CD4-positive, CD25-positive, alpha-beta regulatory T cell (primary cell): ENCODE measurements around the gene BNIP3. TPM values are rescaled to one million over a fixed set of nuclear protein-coding genes. Genes with fewer than 3 reads are reported as not detected.

Source experiments
- ATAC-seq, 2 donors: fragments of 150-1000 bp; cut with Tn5 transposase; one replicate each; pipeline ENCODE4 v1.10.0; 2021; ENCODE audit warnings: low read depth in 2 of 2, moderate number of reproducible peaks in 2 of 2, moderate library complexity in 1 of 2
- DNase-seq, 3 donors: peaks; one replicate each; pipeline versions ENCODE4 v3.0.0 to v3.0.0-alpha.2; 2012 to 2022; ENCODE audit warnings: mixed read lengths in 1 of 3
- H3K27ac ChIP-seq: one replicate; pipeline ENCODE4 v1.7.0; 2013; ENCODE audit warnings: mild to moderate bottlenecking, low read length; ENCODE audit not compliant: insufficient read depth, poor library complexity, severe bottlenecking
- H3K27me3 ChIP-seq: one replicate; pipeline ENCODE4 v1.7.0; 2013; ENCODE audit warnings: low read length; ENCODE audit not compliant: control insufficient read depth, insufficient read depth
- H3K36me3 ChIP-seq: one replicate; pipeline ENCODE4 v1.7.0; 2013; ENCODE audit warnings: mild to moderate bottlenecking, low read length, moderate library complexity; ENCODE audit not compliant: control insufficient read depth, insufficient read depth
- H3K4me1 ChIP-seq: 2 replicates; pipeline ENCODE4 v1.7.0; 2013; ENCODE audit warnings: mild to moderate bottlenecking, low read length; ENCODE audit not compliant: insufficient read depth, control insufficient read depth, poor library complexity, severe bottlenecking
- H3K4me3 ChIP-seq: one replicate; pipeline ENCODE4 v1.7.0; 2013; ENCODE audit warnings: low read depth, mild to moderate bottlenecking, low read length, moderate library complexity
- H3K9me3 ChIP-seq, 2 experiments: 1 replicate in 1 of 2; 2 replicates in 1 of 2; pipeline ENCODE4 v1.7.0; 2013; ENCODE audit warnings: low read length in 2 of 2, mild to moderate bottlenecking in 1 of 2, moderate library complexity in 1 of 2; ENCODE audit not compliant: control insufficient read depth in 2 of 2
- H3K27ac Mint-ChIP-seq, 3 donors: one replicate each; pipeline ENCODE4 v1.8.0; 2020 to 2022; ENCODE audit warnings: mild to moderate bottlenecking in 3 of 3, mixed read lengths in 3 of 3, moderate library complexity in 2 of 3
- H3K27me3 Mint-ChIP-seq: one replicate; pipeline ENCODE4 v1.8.0; 2022; ENCODE audit warnings: mild to moderate bottlenecking, mixed read lengths
- H3K36me3 Mint-ChIP-seq: one replicate; pipeline ENCODE4 v1.8.0; 2020; ENCODE audit warnings: mixed read lengths
- H3K4me1 Mint-ChIP-seq, 4 donors: one replicate each; pipeline ENCODE4 v1.8.0; 2020 to 2022; ENCODE audit warnings: mixed read lengths in 4 of 4, mild to moderate bottlenecking in 1 of 4
- H3K4me3 Mint-ChIP-seq, 4 donors: one replicate each; pipeline ENCODE4 v1.8.0; 2020 to 2022; ENCODE audit warnings: mild to moderate bottlenecking in 4 of 4, mixed read lengths in 4 of 4, moderate library complexity in 3 of 4
- H3K9me3 Mint-ChIP-seq, 7 donors: one replicate each; pipeline ENCODE4 v1.8.0; 2020 to 2022; ENCODE audit warnings: mixed read lengths in 7 of 7, mild to moderate bottlenecking in 3 of 7, moderate library complexity in 2 of 7
- polyA plus RNA-seq, 4 donors: library from polyadenylated mRNA; unstranded; fragments of 300-500 nt; fragmentation: Illumina TruSeq; gene quantifications; one replicate each; pipeline ENCODE4 v1.2.3, GENCODE V29; 2021
- total RNA-seq: library from RNA; stranded (reverse); gene quantifications from one replicate; pipeline ENCODE4 v1.2.3, GENCODE V29; 2022

Gene BNIP3
- total and polyA plus RNA-seq, 5 donors from 2014 or later, result 20.2 to 35.1 (median 28.4) TPM

DNA sequence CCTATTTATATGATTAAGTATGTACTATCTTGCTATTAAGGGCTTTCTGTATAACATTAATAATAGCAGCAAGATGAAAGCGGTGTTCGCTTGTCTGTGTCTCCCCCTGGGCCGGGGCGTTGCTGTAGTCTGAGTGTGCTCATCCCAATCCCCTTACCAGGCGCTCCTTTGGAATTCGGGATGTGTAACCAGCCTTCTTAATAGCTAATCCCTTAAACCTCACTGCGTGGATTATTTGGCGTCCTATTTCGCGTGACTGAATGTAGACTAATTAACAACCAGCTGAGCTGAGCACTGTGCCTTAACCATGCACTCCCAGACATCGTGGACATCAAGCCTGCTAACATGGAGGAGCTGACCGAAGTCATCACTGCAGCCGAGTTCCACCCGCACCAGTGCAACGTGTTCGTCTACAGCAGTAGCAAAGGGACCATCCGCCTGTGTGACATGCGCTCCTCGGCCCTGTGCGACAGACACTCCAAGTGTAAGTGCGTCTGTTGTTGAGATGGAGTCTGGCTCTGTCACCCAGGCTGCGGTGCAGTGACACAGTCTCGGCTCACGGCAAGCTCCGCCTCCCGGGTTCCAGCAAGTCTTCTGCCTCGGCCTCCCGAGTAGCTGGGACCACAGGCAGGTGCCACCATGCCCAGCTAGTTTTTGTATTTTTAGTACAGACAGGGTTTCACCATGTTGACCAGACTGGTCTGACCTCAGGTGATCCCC is 36.6 kb downstream of the BNIP3 start:
- H3K9me3 ChIP-seq, result no peaks in the 10 kb centered on the region
- H3K27me3 ChIP-seq, result no peaks in the 10 kb centered on the region
- Mint-ChIP-seq H3K36me3 (peaks cover 49% of the 10 kb centered on the region), H3K4me1 (peaks cover 0 to 9% (median 4%) of the 10 kb centered on the region in 4 donors), H3K9me3 (no peaks in the 10 kb centered on the region), H3K4me3 (no peak overlapping the region), H3K27me3 (no peaks in the 10 kb centered on the region), H3K27ac (peak overlapping the region in 1 of 3 donors; percentile 66)
- H3K27ac ChIP-seq, result no peak overlapping the region
- DNase-seq, result no peak
- no peaks in the 10 kb centered on the region for H3K4me1 ChIP-seq
- ATAC-seq, result no peak
- peaks cover 84% of the 10 kb centered on the region for H3K36me3 ChIP-seq
- H3K4me3 ChIP-seq, result no peak overlapping the region

DNA sequence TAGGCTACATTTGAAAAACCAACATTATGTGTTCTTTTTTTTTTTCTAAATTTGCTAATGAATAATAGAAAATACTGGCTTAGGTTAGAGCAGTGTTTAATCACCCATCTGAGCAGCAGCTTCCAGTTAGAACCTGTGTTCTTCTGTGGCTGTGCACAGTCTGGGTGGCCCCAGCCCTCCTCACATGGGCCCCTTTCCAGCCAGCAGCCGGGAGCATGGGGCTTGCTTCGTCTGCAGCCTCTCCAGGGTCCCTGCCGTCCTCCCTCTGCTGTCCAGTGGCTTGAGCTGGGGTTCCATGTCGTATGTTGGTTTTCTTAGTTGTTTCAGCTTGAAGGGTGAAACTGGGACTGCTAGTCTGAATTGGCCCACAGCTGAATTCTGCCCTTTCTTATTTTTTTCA is 37.3 kb downstream of the BNIP3 start:
- H3K27me3 Mint-ChIP-seq, result no peaks in the 10 kb centered on the region
- peaks cover 84% of the 10 kb centered on the region for H3K36me3 ChIP-seq
- H3K4me3 Mint-ChIP-seq, result no peak overlapping the region

DNA sequence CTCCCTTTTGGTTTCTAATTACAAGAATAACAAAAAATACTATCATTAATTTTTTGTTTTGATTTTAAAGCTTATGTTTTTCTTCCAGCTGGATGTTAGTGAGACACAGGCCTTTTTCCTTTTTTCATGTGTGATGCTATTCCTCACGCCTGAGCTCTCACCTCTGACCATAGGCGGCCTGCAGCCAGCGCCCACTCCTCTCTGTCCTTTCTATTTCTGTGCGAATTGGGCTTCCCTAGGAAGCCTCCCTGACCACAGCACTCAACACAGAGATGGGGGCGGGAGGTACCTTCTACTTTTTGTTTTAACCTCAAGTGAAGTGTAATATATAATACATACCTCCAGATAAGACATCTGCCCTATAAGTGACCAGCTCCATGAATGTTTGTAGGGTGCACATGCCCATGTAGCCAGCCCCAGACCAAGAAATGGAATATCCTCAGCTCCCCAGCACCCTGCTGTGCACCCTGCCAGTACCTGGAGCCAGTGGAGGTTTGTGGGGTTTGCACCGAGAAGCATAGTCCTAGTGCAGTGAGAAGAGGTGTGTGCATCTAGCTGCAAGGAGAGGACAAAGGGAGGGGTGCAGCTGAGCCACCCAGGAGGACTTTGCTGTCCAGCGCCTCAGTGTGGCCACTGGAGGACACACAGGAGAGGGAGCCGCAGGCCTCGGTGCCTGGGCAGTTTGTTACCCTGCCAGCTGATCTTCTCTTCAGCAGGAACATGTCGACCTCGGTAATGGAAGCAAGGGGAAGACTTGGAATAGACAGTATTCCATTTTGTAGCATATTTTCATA is 38.5 kb downstream of the BNIP3 start:
- Histone ChIP-seq H3K27ac (no peak overlapping the region), H3K27me3 (no peaks in the 10 kb centered on the region), H3K4me3 (no peak overlapping the region), H3K4me1 (no peaks in the 10 kb centered on the region), H3K9me3 (no peaks in the 10 kb centered on the region), H3K36me3 (peaks cover 80% of the 10 kb centered on the region)
- no peaks in the 10 kb centered on the region for H3K9me3 Mint-ChIP-seq
- H3K27me3 Mint-ChIP-seq, result no peaks in the 10 kb centered on the region
- H3K4me1 Mint-ChIP-seq, result peaks cover 0 to 9% (median 3%) of the 10 kb centered on the region in 4 donors
- H3K36me3 Mint-ChIP-seq, result peaks cover 47% of the 10 kb centered on the region
- ATAC-seq, result no peak
- H3K4me3 Mint-ChIP-seq, result no peak overlapping the region
- H3K27ac Mint-ChIP-seq, result peak overlapping the region; percentile 69 to 83 (median 74)
- DNase-seq, result peak in 1 of 3 donors; percentile 15

More for the DNA sequence above, 37.3 kb downstream of the BNIP3 start:
- Mint-ChIP-seq H3K4me1 (peaks cover 0 to 9% (median 3%) of the 10 kb centered on the region in 4 donors), H3K9me3 (no peaks in the 10 kb centered on the region), H3K36me3 (peaks cover 48% of the 10 kb centered on the region), H3K27ac (peak overlapping the region in 1 of 3 donors; percentile 40)
- H3K4me1 ChIP-seq, result no peaks in the 10 kb centered on the region
- no peaks in the 10 kb centered on the region for H3K9me3 ChIP-seq
- no peak for ATAC-seq
- no peak overlapping the region for H3K4me3 ChIP-seq
- H3K27ac ChIP-seq, result no peak overlapping the region
- H3K27me3 ChIP-seq, result no peaks in the 10 kb centered on the region
- DNase-seq, result no peak

DNA sequence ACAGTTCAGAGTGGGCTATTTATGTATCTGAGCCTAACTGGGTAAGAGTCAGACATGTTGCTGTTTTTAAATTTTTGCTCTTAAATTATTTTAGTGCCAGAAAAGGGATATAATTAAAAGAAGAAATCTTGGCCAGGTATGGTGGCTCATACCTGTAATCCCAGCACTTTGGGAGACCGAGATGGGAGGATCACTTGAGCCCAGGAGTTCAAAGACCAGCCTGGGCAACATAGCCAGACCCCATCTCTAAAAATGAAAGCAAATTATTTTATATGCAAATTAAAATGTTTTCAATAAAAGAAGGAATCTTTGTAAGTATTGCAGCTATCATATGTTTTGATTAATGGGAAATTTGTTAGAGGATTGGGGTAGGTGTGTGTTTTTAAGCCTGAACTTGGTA is 39.3 kb downstream of the BNIP3 start:
- ATAC-seq, result no peak
- Histone ChIP-seq H3K27ac (no peak overlapping the region), H3K4me1 (no peaks in the 10 kb centered on the region), H3K36me3 (peaks cover 79% of the 10 kb centered on the region), H3K9me3 (no peaks in the 10 kb centered on the region), H3K4me3 (no peak overlapping the region), H3K27me3 (no peaks in the 10 kb centered on the region)
- peaks cover 44% of the 10 kb centered on the region for H3K36me3 Mint-ChIP-seq
- H3K4me3 Mint-ChIP-seq, result no peak overlapping the region
- H3K9me3 Mint-ChIP-seq, result no peaks in the 10 kb centered on the region
- DNase-seq, result no peak
- H3K27ac Mint-ChIP-seq, result peak overlapping the region; percentile 55 to 74 (median 69)
- peaks cover 0 to 10% (median 2%) of the 10 kb centered on the region in 4 donors for H3K4me1 Mint-ChIP-seq
- H3K27me3 Mint-ChIP-seq, result no peaks in the 10 kb centered on the region

DNA sequence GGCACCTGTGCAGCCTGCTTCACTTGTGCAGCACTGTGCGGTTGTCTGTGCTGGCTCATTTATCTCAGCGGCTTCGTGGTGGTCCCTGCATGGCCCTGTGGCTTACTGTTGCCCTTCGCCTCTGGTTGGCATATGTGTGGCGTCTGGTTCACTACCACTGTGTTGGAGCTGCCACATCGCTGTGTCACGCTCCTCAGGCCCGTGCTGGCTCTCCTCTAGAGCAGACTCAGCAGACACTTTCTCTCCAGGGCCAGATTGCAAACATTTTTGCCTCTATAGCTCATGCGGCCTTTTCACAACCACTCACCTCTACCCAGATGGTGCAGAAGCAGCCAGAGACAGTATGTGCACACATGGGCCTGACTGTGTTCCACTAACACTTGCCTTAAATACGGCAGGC is 43.0 kb downstream of the BNIP3 start:
- no peaks in the 10 kb centered on the region for H3K27me3 Mint-ChIP-seq
- DNase-seq, result no peak
- peak overlapping the region in 1 of 3 donors; percentile 73 for H3K27ac Mint-ChIP-seq
- no peak overlapping the region for H3K4me3 Mint-ChIP-seq
- ATAC-seq, result no peak
- Histone ChIP-seq H3K9me3 (no peaks in the 10 kb centered on the region), H3K36me3 (peaks cover 59% of the 10 kb centered on the region), H3K27me3 (no peaks in the 10 kb centered on the region), H3K4me3 (no peak overlapping the region), H3K4me1 (no peaks in the 10 kb centered on the region), H3K27ac (no peak overlapping the region)
- peaks cover 0 to 1% (median 0%) of the 10 kb centered on the region in 7 donors for H3K9me3 Mint-ChIP-seq
- H3K4me1 Mint-ChIP-seq, result peaks cover 7 to 18% (median 15%) of the 10 kb centered on the region in 4 donors
- H3K36me3 Mint-ChIP-seq, result peaks cover 25% of the 10 kb centered on the region

DNA sequence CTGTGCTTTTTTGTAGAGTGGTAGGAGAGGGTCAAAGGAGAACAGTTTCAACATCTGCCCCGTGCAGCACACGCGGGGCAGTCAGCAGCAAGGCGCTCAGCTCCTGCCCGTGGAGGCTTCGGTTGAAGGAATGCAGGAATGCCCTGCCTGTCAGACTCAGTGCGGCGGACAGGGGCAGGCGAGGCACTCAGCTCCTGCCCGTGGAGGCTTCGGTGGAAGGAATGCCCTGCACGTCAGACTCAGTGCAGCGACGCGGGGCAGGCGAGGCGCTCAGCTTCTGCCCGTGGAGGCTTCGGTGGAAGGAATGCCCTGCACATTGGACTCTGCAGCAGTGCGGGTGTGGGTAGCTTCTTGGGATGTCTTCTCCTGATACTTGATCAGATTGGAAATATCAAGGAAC is 43.9 kb downstream of the BNIP3 start:
- no peaks in the 10 kb centered on the region for H3K4me1 ChIP-seq
- Mint-ChIP-seq H3K27ac (no peak overlapping the region), H3K4me3 (no peak overlapping the region), H3K9me3 (peaks cover 0 to 1% (median 0%) of the 10 kb centered on the region in 7 donors), H3K27me3 (no peaks in the 10 kb centered on the region), H3K4me1 (peaks cover 7 to 23% (median 21%) of the 10 kb centered on the region in 4 donors), H3K36me3 (peaks cover 24% of the 10 kb centered on the region)
- DNase-seq (no peak), ATAC-seq (no peak)
- peaks cover 52% of the 10 kb centered on the region for H3K36me3 ChIP-seq
- no peaks in the 10 kb centered on the region for H3K27me3 ChIP-seq
- H3K9me3 ChIP-seq, result no peaks in the 10 kb centered on the region
- H3K27ac ChIP-seq, result no peak overlapping the region
- H3K4me3 ChIP-seq, result no peak overlapping the region

DNA sequence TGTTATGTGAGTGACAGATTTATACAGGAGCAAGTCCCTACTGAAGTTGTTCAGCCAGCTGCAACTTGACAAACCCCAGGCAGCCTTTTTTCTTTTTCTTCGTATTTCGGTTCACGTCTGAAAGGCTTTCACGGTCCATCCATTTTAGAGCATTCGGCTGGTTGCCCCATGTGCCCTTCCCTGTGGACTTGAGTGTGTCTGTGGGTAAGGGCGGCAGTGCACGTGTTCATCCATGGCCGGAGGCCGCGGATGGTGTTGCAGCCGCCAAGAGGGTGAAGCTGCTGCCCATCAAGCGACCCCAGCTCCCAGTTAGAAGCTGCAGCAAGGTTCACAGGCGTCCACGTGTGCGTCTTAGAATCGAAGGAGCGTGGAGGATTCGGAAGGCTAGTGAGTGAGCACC is 45.0 kb downstream of the BNIP3 start:
- Mint-ChIP-seq H3K4me3 (no peak overlapping the region), H3K27me3 (no peaks in the 10 kb centered on the region), H3K36me3 (peaks cover 24% of the 10 kb centered on the region), H3K27ac (peak overlapping the region in 1 of 3 donors; percentile 72), H3K9me3 (peaks cover 0 to 1% (median 0%) of the 10 kb centered on the region in 7 donors), H3K4me1 (peaks cover 7 to 31% (median 22%) of the 10 kb centered on the region in 4 donors)
- Histone ChIP-seq H3K36me3 (peaks cover 47% of the 10 kb centered on the region), H3K9me3 (no peaks in the 10 kb centered on the region), H3K27ac (no peak overlapping the region), H3K4me3 (no peak overlapping the region), H3K27me3 (no peaks in the 10 kb centered on the region), H3K4me1 (peaks cover 3% of the 10 kb centered on the region)
- ATAC-seq, result no peak
- no peak for DNase-seq
